ENCODE measurements around the gene FCER2.

Gene FCER2

GRCh38 chr19:7744871-7745650 is 43.1 kb upstream of the FCER2 start:
- TF ChIP-seq CTCF (IDR thresholded peaks at IDR 0.05), result no peak
- Histone ChIP-seq H3K4me1 (ENCODE audit: control insufficient read depth in 1 of 2, insufficient read depth in 1 of 2, low read depth in 1 of 2, low read length in 1 of 2) (no peaks in the 10 kb centered on the region), H3K9me3 (no peaks in the 10 kb centered on the region), H3K27me3 (no peaks in the 10 kb centered on the region), H3K36me3 (no peaks in the 10 kb centered on the region), H3K27ac (no peak overlapping the region), H3K4me3 (ENCODE audit: low read depth in 1 of 2, low read length in 1 of 2) (no peak overlapping the region)

GRCh38 chr19:7744199-7744786 is 42.4 kb upstream of the FCER2 start:
- H3K4me3 ChIP-seq (ENCODE audit: low read depth in 1 of 2, low read length in 1 of 2), result no peak overlapping the region
- no peak overlapping the region for H3K27ac ChIP-seq
- no peaks in the 10 kb centered on the region for H3K4me1 ChIP-seq (ENCODE audit: control insufficient read depth in 1 of 2, insufficient read depth in 1 of 2, low read depth in 1 of 2, low read length in 1 of 2)
- no peaks in the 10 kb centered on the region for H3K9me3 ChIP-seq
- no peak for TF ChIP-seq CTCF (IDR thresholded peaks at IDR 0.05)
- no peaks in the 10 kb centered on the region for H3K36me3 ChIP-seq
- no peaks in the 10 kb centered on the region for H3K27me3 ChIP-seq

- no peaks in the 10 kb centered on the region for H3K9me3 ChIP-seq
- no peak overlapping the region for H3K4me3 ChIP-seq (ENCODE audit: low read depth in 1 of 2, low read length in 1 of 2)
- H3K27me3 ChIP-seq, result no peaks in the 10 kb centered on the region
- H3K27ac ChIP-seq, result no peak overlapping the region
- TF ChIP-seq CTCF (IDR thresholded peaks at IDR 0.05), result no peak
- H3K4me1 ChIP-seq (ENCODE audit: control insufficient read depth in 1 of 2, insufficient read depth in 1 of 2, low read depth in 1 of 2, low read length in 1 of 2), result no peaks in the 10 kb centered on the region
- no peaks in the 10 kb centered on the region for H3K36me3 ChIP-seq
Observed at GRCh38 chr19:7743425-7743841, 41.5 kb upstream of the FCER2 start.

GRCh38 chr19:7742991-7743390 is 41.1 kb upstream of the FCER2 start:
- no peaks in the 10 kb centered on the region for H3K36me3 ChIP-seq
- no peak overlapping the region for H3K27ac ChIP-seq
- H3K27me3 ChIP-seq, result no peaks in the 10 kb centered on the region
- H3K9me3 ChIP-seq, result no peaks in the 10 kb centered on the region
- H3K4me3 ChIP-seq (ENCODE audit: low read depth in 1 of 2, low read length in 1 of 2), result no peak overlapping the region
- no peak for TF ChIP-seq CTCF (IDR thresholded peaks at IDR 0.05)
- H3K4me1 ChIP-seq (ENCODE audit: control insufficient read depth in 1 of 2, insufficient read depth in 1 of 2, low read depth in 1 of 2, low read length in 1 of 2), result no peaks in the 10 kb centered on the region

- H3K4me3 ChIP-seq (ENCODE audit: low read depth in 1 of 2, low read length in 1 of 2), result no peak overlapping the region
- H3K9me3 ChIP-seq, result no peaks in the 10 kb centered on the region
- H3K27me3 ChIP-seq, result no peaks in the 10 kb centered on the region
- no peak for TF ChIP-seq CTCF (IDR thresholded peaks at IDR 0.05)
- no peak overlapping the region for H3K27ac ChIP-seq
- H3K36me3 ChIP-seq, result no peaks in the 10 kb centered on the region
- H3K4me1 ChIP-seq (ENCODE audit: control insufficient read depth in 1 of 2, insufficient read depth in 1 of 2, low read depth in 1 of 2, low read length in 1 of 2), result no peaks in the 10 kb centered on the region
Observed at GRCh38 chr19:7742575-7742974, 40.6 kb upstream of the FCER2 start.
